ENCODE results near the gene MICU1.
"Not testable (repeated sequence)": the region's sequence is repeated elsewhere in the genome, so short reads cannot be mapped to it uniquely, and the experiment has no call there.

The MICU1 gene

DNA sequence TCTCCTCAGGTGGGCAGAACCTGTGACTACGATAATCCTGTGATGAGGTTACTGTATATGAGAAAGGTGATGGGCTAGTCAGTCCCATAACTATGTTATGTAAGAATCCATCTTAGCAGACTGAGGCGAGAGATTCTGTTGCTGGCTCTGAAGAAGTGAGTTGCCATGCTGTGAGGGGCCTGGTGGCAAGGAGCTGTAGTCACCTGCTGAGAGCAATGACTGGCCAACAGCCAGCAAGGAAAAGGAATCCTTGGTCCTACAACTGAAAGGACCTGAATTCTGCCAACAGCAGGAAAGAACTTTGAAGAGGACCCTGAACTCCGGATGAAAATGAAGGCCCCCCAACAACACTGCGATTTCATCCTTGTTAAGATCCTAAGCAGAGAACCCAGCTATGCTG is 240.2 kb downstream of the MICU1 start:
- Histone ChIP-seq H3K4me1 (no peaks in the 10 kb centered on the region), H3K4me2 (no peak overlapping the region), H3K27ac (no peak overlapping the region), H4K20me1 (no peaks in the 10 kb centered on the region), H3K4me3 (no peak overlapping the region), H3K36me3 (no peaks in the 10 kb centered on the region), H3K9me3 (no peaks in the 10 kb centered on the region), H3K27me3 (no peaks in the 10 kb centered on the region), H3K9ac (no peak overlapping the region)
- no peak for TF ChIP-seq Cebpa-rat (IDR thresholded peaks at IDR 0.05)

DNA sequence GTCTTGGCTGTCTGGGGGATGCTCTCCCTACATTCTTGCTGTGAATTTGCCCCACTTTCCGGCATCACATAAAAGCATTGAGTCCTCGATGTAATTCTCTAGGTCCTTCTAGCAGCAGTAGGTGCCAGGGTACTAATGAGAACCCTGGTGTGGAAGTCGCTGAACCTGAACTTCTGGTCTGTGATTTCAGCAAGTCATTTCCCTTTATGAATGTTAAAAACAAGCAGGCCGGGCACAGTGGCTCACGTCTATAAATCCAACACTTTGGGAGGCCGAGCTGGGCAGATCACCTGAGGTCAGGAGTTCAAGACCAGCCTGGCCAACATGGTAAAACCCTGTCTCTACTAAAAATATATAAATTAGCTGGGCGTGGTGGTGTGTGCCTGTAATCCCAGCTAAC is 240.9 kb downstream of the MICU1 start:
- not testable (repeated sequence) for H4K20me1 ChIP-seq, H3K9ac ChIP-seq, H3K4me2 ChIP-seq, H3K27me3 ChIP-seq, H3K9me3 ChIP-seq, H3K4me1 ChIP-seq, H3K27ac ChIP-seq, H3K4me3 ChIP-seq, H3K36me3 ChIP-seq

GRCh38 chr10:72379776-72380175 is 246.1 kb downstream of the MICU1 start:
- Histone ChIP-seq H3K9ac (no peak overlapping the region), H3K27me3 (no peaks in the 10 kb centered on the region), H3K4me1 (peaks cover 8% of the 10 kb centered on the region; the same call in 1 of the 2 replicates), H3K9me3 (no peaks in the 10 kb centered on the region), H4K20me1 (no peaks in the 10 kb centered on the region), H3K4me3 (no peak overlapping the region), H3K27ac (no peak overlapping the region), H3K4me2 (no peak overlapping the region), H3K36me3 (peaks cover 18% of the 10 kb centered on the region; the same call in 1 of the 2 replicates)
- no peak for TF ChIP-seq Cebpa-rat (IDR thresholded peaks at IDR 0.05)

DNA sequence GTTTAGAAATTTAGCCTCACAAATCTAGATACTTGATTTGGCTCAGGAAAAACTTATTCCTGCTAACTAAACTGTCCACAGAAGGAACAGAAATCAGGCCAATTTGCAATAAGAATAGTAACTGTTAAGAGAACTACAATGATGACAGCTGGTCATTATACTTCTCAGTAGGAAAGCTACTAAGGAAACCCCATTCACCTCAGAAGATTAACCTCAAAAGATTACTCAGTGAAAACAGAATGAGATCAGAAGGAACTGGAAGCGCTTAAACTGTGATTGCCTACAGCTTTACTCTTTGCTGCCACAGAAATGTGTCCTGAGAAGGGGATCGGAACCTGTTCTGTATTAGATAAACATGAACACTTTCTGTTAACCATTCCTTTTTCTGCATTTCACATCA is 246.8 kb downstream of the MICU1 start:
- no peak overlapping the region for H3K4me3 ChIP-seq
- no peak overlapping the region for H3K27ac ChIP-seq
- TF ChIP-seq Cebpa-rat (IDR thresholded peaks at IDR 0.05), result no peak

GRCh38 chr10:72375585-72375984 is 250.3 kb downstream of the MICU1 start:
- no peak overlapping the region for H3K4me3 ChIP-seq
- H3K27me3 ChIP-seq, result no peaks in the 10 kb centered on the region
- H3K4me2 ChIP-seq, result no peak overlapping the region
- H3K9me3 ChIP-seq, result no peaks in the 10 kb centered on the region
- H4K20me1 ChIP-seq, result no peaks in the 10 kb centered on the region
- no peak overlapping the region for H3K9ac ChIP-seq
- H3K4me1 ChIP-seq, result peaks cover 8% of the 10 kb centered on the region; the same call in 1 of the 2 replicates
- H3K36me3 ChIP-seq, result peaks cover 23% of the 10 kb centered on the region
- no peak for TF ChIP-seq Cebpa-rat (IDR thresholded peaks at IDR 0.05)
- no peak overlapping the region for H3K27ac ChIP-seq

More for the DNA sequence above, 246.8 kb downstream of the MICU1 start:
- Histone ChIP-seq H3K4me2 (no peak overlapping the region), H3K9ac (no peak overlapping the region), H3K36me3 (peaks cover 19% of the 10 kb centered on the region), H3K27me3 (no peaks in the 10 kb centered on the region), H3K4me1 (peaks cover 8% of the 10 kb centered on the region; the same call in 1 of the 2 replicates), H3K9me3 (no peaks in the 10 kb centered on the region), H4K20me1 (no peaks in the 10 kb centered on the region)

DNA sequence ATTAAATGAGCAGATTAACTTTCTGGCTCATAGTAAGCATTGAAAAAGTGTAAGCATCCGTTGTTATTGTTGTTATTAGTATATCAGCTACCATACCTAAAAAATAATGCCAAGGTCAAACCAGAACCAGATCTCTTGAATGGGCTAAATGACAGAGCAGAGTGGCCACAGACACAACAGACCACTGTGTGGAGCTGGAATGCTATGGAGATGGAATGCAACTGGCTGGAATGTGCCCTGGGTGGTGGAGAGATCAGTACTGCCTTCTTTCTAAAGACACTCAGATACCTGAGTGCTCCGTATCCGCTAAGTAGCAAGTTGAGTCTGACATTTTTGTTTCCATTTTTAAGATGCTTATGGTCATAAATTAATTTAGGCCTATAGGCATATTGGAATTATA is 250.7 kb downstream of the MICU1 start:
- no peaks in the 10 kb centered on the region for H3K9me3 ChIP-seq
- no peak for TF ChIP-seq Cebpa-rat (IDR thresholded peaks at IDR 0.05)

GRCh38 chr10:72370201-72370722 is 255.6 kb downstream of the MICU1 start:
- Histone ChIP-seq H3K9ac (no peak overlapping the region), H3K4me2 (no peak overlapping the region), H3K27ac (no peak overlapping the region), H4K20me1 (no peaks in the 10 kb centered on the region), H3K27me3 (no peaks in the 10 kb centered on the region), H3K36me3 (peaks cover 44% of the 10 kb centered on the region), H3K4me3 (no peak overlapping the region), H3K9me3 (no peaks in the 10 kb centered on the region), H3K4me1 (no peaks in the 10 kb centered on the region)
- TF ChIP-seq Cebpa-rat (IDR thresholded peaks at IDR 0.05), result no peak

More for the DNA sequence above, 250.7 kb downstream of the MICU1 start:
- Histone ChIP-seq H3K4me1 (peaks cover 8% of the 10 kb centered on the region; the same call in 1 of the 2 replicates), H3K4me2 (no peak overlapping the region), H3K36me3 (peaks cover 23% of the 10 kb centered on the region), H3K4me3 (no peak overlapping the region), H3K9ac (no peak overlapping the region), H4K20me1 (no peaks in the 10 kb centered on the region), H3K27ac (no peak overlapping the region), H3K27me3 (no peaks in the 10 kb centered on the region)

GRCh38 chr10:72367301-72367960 is 258.4 kb downstream of the MICU1 start:
- Histone ChIP-seq H3K4me2 (no peak overlapping the region), H3K27me3 (no peaks in the 10 kb centered on the region), H3K9ac (no peak overlapping the region), H4K20me1 (no peaks in the 10 kb centered on the region), H3K4me1 (peaks cover 12% of the 10 kb centered on the region), H3K36me3 (peaks cover 37% of the 10 kb centered on the region), H3K27ac (no peak overlapping the region), H3K9me3 (no peaks in the 10 kb centered on the region), H3K4me3 (no peak overlapping the region)
- no peak for TF ChIP-seq Cebpa-rat (IDR thresholded peaks at IDR 0.05)

GRCh38 chr10:72365106-72365895 is 260.6 kb downstream of the MICU1 start:
- H3K36me3 ChIP-seq, result peaks cover 37% of the 10 kb centered on the region
- no peaks in the 10 kb centered on the region for H3K9me3 ChIP-seq
- peaks cover 12% of the 10 kb centered on the region for H3K4me1 ChIP-seq
- peak overlapping the region; percentile 72; the same call in 1 of the 2 replicates for H3K4me2 ChIP-seq
- 0 out of 2 replicates have a peak overlapping the region, but pooled peaks have one; percentile 60 for H3K27ac ChIP-seq
- H3K4me3 ChIP-seq, result no peak overlapping the region
- H3K27me3 ChIP-seq, result no peaks in the 10 kb centered on the region
- no peak for TF ChIP-seq Cebpa-rat (IDR thresholded peaks at IDR 0.05)
- no peaks in the 10 kb centered on the region for H4K20me1 ChIP-seq
- peak overlapping the region; percentile 70; the same call in 1 of the 2 replicates for H3K9ac ChIP-seq

All from BLaER1 (cell line).